WTC11 (cell line): ENCODE results near the gene CFAP251.
"Not testable (repeated sequence)": the region's sequence is repeated elsewhere in the genome, so short reads cannot be mapped to it uniquely, and the experiment has no call there.

Experiments used
- ATF1 ChIP-seq: sonication (generic); formaldehyde crosslinking; IDR thresholded peaks from 2 replicates; pipeline ENCODE4 v1.8.1; 2023; ENCODE audit warnings: mild to moderate bottlenecking, moderate library complexity, missing genetic modification reagents
- CTCF ChIP-seq: fragments of 200-600 bp; IDR thresholded peaks from 2 replicates; pipeline ENCODE4 v1.8.0; 2022; ENCODE audit warnings: antibody characterized with exemption
- ESRRA ChIP-seq: sonication (generic); formaldehyde crosslinking; IDR thresholded peaks from 2 replicates; pipeline ENCODE4 v1.8.1; 2022; ENCODE audit warnings: mild to moderate bottlenecking, missing genetic modification reagents, borderline replicate concordance
- HMGXB4 ChIP-seq: sonication (generic); formaldehyde crosslinking; IDR thresholded peaks from 2 replicates; pipeline ENCODE4 v1.8.1; 2023; ENCODE audit warnings: mild to moderate bottlenecking, moderate library complexity, missing genetic modification reagents
- MAX ChIP-seq: sonication (generic); formaldehyde crosslinking; IDR thresholded peaks from 2 replicates; pipeline ENCODE4 v1.8.0; 2022; ENCODE audit warnings: mild to moderate bottlenecking, missing genetic modification reagents
- NFYB ChIP-seq: sonication (generic); formaldehyde crosslinking; conservative IDR thresholded peaks from 2 replicates; pipeline ENCODE4 v1.8.0; 2022; ENCODE audit warnings: low read depth, missing genetic modification reagents
- RELA ChIP-seq: sonication (generic); formaldehyde crosslinking; IDR thresholded peaks from 2 replicates; pipeline ENCODE4 v1.8.1; 2022; ENCODE audit warnings: missing genetic modification reagents, mild to moderate bottlenecking, borderline replicate concordance
- SMAD3 ChIP-seq: sonication (generic); formaldehyde crosslinking; IDR thresholded peaks from 2 replicates; pipeline ENCODE4 v1.8.0; 2022; ENCODE audit warnings: missing genetic modification reagents, mild to moderate bottlenecking, borderline replicate concordance
- STAT6 ChIP-seq: sonication (generic); formaldehyde crosslinking; conservative IDR thresholded peaks from 2 replicates; pipeline ENCODE4 v1.8.1; 2023; ENCODE audit warnings: mild to moderate bottlenecking, low read depth, missing genetic modification reagents, moderate library complexity
- TCF7 ChIP-seq: sonication (generic); formaldehyde crosslinking; IDR thresholded peaks from 2 replicates; pipeline ENCODE4 v1.8.0; 2022; ENCODE audit warnings: mild to moderate bottlenecking, low read depth, missing genetic modification reagents, moderate library complexity
- TEAD1 ChIP-seq: sonication (generic); formaldehyde crosslinking; IDR thresholded peaks from 2 replicates; pipeline ENCODE4 v1.8.0; 2022; ENCODE audit warnings: mild to moderate bottlenecking, missing genetic modification reagents
- USF1 ChIP-seq: sonication (generic); formaldehyde crosslinking; IDR thresholded peaks from 2 replicates; pipeline ENCODE4 v1.8.0; 2022; ENCODE audit warnings: mild to moderate bottlenecking, missing genetic modification reagents
- ZNF512 ChIP-seq: sonication (generic); formaldehyde crosslinking; IDR thresholded peaks from 2 replicates; pipeline ENCODE4 v1.8.1; 2022; ENCODE audit warnings: missing genetic modification reagents, borderline replicate concordance

GRCh38 chr12:122041458-122041857 is 123.1 kb downstream of the CFAP251 start:
- not testable (repeated sequence) for TF ChIP-seq ESRRA (CRISPR knock-in tag); CTCF; STAT6; HMGXB4 (CRISPR knock-in tag); ZNF512 (CRISPR knock-in tag); RELA (CRISPR knock-in tag); SMAD3 (CRISPR knock-in tag); NFYB (CRISPR knock-in tag); TCF7 (CRISPR knock-in tag); USF1 (CRISPR knock-in tag); ATF1; TEAD1 (CRISPR knock-in tag); MAX (CRISPR knock-in tag)
